ENCODE measurements around the gene HTR1B.

DNA sequence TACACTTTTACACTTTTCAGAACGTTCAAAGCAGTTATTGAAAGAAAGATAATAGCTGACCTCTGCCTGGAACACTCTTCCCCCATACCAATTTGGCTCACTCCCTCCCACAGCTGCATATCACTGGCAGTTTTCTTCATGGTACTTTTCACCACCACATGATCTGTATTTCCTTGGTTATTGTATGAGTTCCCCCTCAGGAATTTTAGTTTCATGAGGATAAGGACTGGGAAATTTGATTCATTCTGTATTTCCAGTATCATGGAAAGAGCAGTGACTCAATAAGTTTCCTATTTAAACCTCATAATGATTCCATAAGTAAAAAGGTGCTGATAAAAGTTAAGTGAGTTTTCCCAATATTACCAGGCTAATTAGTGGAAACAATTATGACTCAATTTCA, 16.0 kb downstream of the HTR1B start:
- TF ChIP-seq FOXP2 (optimal IDR thresholded peaks at IDR 0.05; ENCODE audit: control extremely low read depth, extremely low read length, insufficient read depth), result no peak
- TF ChIP-seq POLR2AphosphoS5 (IDR thresholded peaks at IDR 0.05; ENCODE audit: borderline replicate concordance, low read depth, low read length), result no peak
- TF ChIP-seq EZH2 (IDR thresholded peaks at IDR 0.05), result no peak

All from SK-N-MC (cell line).